K562 (cell line): ENCODE measurements around the gene KNDC1. TPM values are rescaled to one million over a fixed set of nuclear protein-coding genes. Genes with fewer than 3 reads are reported as not detected.

Experiments used
- EWSR1 ChIP-seq: fragments of 450-650 bp; IDR thresholded peaks from 2 replicates; pipeline ENCODE4 v1.6.1; 2018; ENCODE audit warnings: borderline replicate concordance, mild to moderate bottlenecking, low read depth, moderate library complexity; ENCODE audit not compliant: partially characterized antibody
- GATAD2B ChIP-seq: fragments of 450-650 bp; IDR thresholded peaks from 2 replicates; pipeline ENCODE4 v1.6.1; 2017; ENCODE audit warnings: mild to moderate bottlenecking, borderline replicate concordance
- MEIS2 ChIP-seq: fragments of 450-650 bp; IDR thresholded peaks from 2 replicates; pipeline ENCODE4 v1.6.1; 2014; ENCODE audit warnings: mild to moderate bottlenecking; ENCODE audit not compliant: partially characterized antibody
- NCOA4 ChIP-seq: fragments of 450-650 bp; IDR thresholded peaks from 2 replicates; pipeline ENCODE4 v1.6.1; 2018; ENCODE audit warnings: mild to moderate bottlenecking; ENCODE audit not compliant: partially characterized antibody
- TAF1 ChIP-seq: IDR thresholded peaks from 2 replicates; pipeline ENCODE4 v1.6.1; 2011; ENCODE audit warnings: mild to moderate bottlenecking, low read length, moderate library complexity; ENCODE audit not compliant: insufficient read depth, control insufficient read depth, severe bottlenecking; ENCODE audit errors: extremely low read depth
- polyA plus RNA-seq, 8 experiments: library from polyadenylated mRNA; depleted of rRNA in 4 of 8; stranded (reverse) in 5 of 8; unstranded in 3 of 8; fragments of >200 nt; fragmentation: Nextera tagmentation in 2 of 8; fragmentation: Illumina TruSeq in 1 of 8; extraction: Ambion mirVana in 2 of 8; extraction: Trizol in 1 of 8; gene quantifications; 2 replicates each; pipeline versions ENCODE4 v1.2.1 to v1.2.3, GENCODE V29; 2011 to 2014; ENCODE audit warnings: inconsistent platforms in 1 of 8, missing spikeins in 1 of 8
- total RNA-seq, 7 experiments: library from RNA; depleted of rRNA in 6 of 7; stranded (reverse); fragments of >200 nt in 6 of 7; fragmentation: Illumina TruSeq in 2 of 7; extraction: Trizol in 2 of 7; gene quantifications; 2 replicates each; pipeline versions ENCODE4 v1.2.1 to v1.2.3, GENCODE V29; 2011 to 2021; ENCODE audit warnings: low replicate concordance in 1 of 7
- TF ChIP-seq, protein P1 (sequence below): fragments of 250-450 bp; sonication (Bioruptor Pico); IDR thresholded peaks from 2 replicates; pipeline ENCODE4 v1.8.0; 2021; ENCODE audit warnings: mild to moderate bottlenecking, moderate library complexity
- TF ChIP-seq, protein P2 (sequence below): fragments of 450-650 bp; formaldehyde crosslinking; IDR thresholded peaks from 2 replicates; pipeline ENCODE4 v1.4.0; 2020; ENCODE audit warnings: mild to moderate bottlenecking

KNDC1 gene
- total and polyA plus RNA-seq, 9 of the 15 experiments (the other 6 are each of a cell fraction or from before 2014, with no cell fraction given), result 0.07 to 0.26 (median 0.11) TPM; not detected in 6

DNA sequence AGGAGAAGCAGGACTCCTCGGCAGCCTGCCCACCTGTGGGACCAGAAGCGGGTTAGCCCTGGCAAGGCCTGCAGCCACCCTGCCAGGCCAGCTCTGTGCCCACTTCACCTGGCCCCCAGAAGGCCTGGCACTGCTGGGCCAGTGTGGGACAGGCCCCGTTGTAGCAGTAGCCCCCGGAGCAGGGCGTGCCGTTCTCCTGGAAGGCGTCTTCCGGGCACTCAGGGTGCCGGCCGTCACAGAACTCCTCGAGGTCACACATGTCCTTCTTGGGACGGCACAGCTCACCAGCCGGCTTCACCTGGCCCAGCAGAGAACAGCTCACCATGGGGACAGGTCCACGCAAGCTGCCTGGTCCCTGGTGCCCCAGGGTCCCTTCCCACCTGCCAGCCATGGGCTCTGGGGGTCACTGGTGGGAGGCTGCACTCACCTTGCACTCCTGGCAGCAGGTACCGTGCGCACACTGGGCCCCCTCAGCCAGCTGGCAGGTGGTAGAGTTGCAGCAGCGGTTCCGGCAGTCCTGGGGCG is 110.8 kb downstream of the KNDC1 start (continued):
- TF ChIP-seq, protein P1, sequence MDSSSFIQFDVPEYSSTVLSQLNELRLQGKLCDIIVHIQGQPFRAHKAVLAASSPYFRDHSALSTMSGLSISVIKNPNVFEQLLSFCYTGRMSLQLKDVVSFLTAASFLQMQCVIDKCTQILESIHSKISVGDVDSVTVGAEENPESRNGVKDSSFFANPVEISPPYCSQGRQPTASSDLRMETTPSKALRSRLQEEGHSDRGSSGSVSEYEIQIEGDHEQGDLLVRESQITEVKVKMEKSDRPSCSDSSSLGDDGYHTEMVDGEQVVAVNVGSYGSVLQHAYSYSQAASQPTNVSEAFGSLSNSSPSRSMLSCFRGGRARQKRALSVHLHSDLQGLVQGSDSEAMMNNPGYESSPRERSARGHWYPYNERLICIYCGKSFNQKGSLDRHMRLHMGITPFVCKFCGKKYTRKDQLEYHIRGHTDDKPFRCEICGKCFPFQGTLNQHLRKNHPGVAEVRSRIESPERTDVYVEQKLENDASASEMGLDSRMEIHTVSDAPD (CRISPR knock-in tag), result no peak
- TF ChIP-seq GATAD2B, result no peak
- TF ChIP-seq, protein P2, sequence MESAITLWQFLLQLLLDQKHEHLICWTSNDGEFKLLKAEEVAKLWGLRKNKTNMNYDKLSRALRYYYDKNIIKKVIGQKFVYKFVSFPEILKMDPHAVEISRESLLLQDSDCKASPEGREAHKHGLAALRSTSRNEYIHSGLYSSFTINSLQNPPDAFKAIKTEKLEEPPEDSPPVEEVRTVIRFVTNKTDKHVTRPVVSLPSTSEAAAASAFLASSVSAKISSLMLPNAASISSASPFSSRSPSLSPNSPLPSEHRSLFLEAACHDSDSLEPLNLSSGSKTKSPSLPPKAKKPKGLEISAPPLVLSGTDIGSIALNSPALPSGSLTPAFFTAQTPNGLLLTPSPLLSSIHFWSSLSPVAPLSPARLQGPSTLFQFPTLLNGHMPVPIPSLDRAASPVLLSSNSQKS (CRISPR knock-in tag), result no peak
- no peak for TF ChIP-seq EWSR1
- TF ChIP-seq TAF1, result no peak
- TF ChIP-seq NCOA4, result no peak
- TF ChIP-seq MEIS2, result no peak
- TF ChIP-seq, all 486 proteins: peak for 0
